HepG2 (cell line): Measurements from ENCODE around the gene C17orf58. TPM values are rescaled to one million over a fixed set of nuclear protein-coding genes. Genes with fewer than 3 reads are reported as not detected.

Source experiments
- ETV6 ChIP-seq: sonication (generic); formaldehyde crosslinking; conservative IDR thresholded peaks from 2 replicates; pipeline ENCODE4 v1.4.0; 2020; ENCODE audit warnings: missing genetic modification reagents
- GATA4 ChIP-seq: sonication (generic); IDR thresholded peaks from 2 replicates; pipeline ENCODE4 v1.6.1; 2016; ENCODE audit warnings: antibody characterized with exemption, low read depth, borderline replicate concordance
- MAZ ChIP-seq, 2 experiments: sonication (generic) in 1 of 2; formaldehyde crosslinking in 1 of 2; IDR thresholded peaks; 2 replicates each; pipeline versions ENCODE4 v1.5.0 to v1.6.1; 2012 to 2020; ENCODE audit warnings: low read depth in 2 of 2, mild to moderate bottlenecking in 2 of 2, borderline replicate concordance in 1 of 2, improper control_type of control experiment in 1 of 2, low read length in 1 of 2, missing genetic modification reagents in 1 of 2, moderate library complexity in 1 of 2
- NFIC ChIP-seq: IDR thresholded peaks from 2 replicates; pipeline ENCODE4 v1.6.1; 2012; ENCODE audit warnings: mild to moderate bottlenecking, low read length, inconsistent platforms
- POLR2AphosphoS2 ChIP-seq: IDR thresholded peaks from 2 replicates; pipeline ENCODE4 v1.6.1; 2011; ENCODE audit warnings: low read depth, low read length, improper control_type of control experiment
- RARA ChIP-seq: IDR thresholded peaks from 2 replicates; pipeline ENCODE4 v1.6.1; 2016; ENCODE audit warnings: missing genetic modification reagents, missing compliant biosample characterization
- TBX3 ChIP-seq: fragments of 450-650 bp; IDR thresholded peaks from 2 replicates; pipeline ENCODE4 v1.6.1; 2017; ENCODE audit warnings: antibody characterized with exemption, mild to moderate bottlenecking, inconsistent platforms, borderline replicate concordance
- ZNF24 ChIP-seq: fragments of 450-650 bp; IDR thresholded peaks from 2 replicates; pipeline ENCODE4 v1.6.1; 2017; ENCODE audit warnings: antibody characterized with exemption, mild to moderate bottlenecking
- ZNF510 ChIP-seq: sonication (generic); formaldehyde crosslinking; IDR thresholded peaks from 2 replicates; pipeline ENCODE4 v1.4.0; 2020; ENCODE audit warnings: low read depth, mild to moderate bottlenecking, missing genetic modification reagents
- polyA plus RNA-seq, 8 experiments: library from polyadenylated mRNA; depleted of rRNA in 3 of 8; stranded (reverse) in 7 of 8; unstranded in 1 of 8; fragments of >200 nt; fragmentation: Illumina TruSeq in 4 of 8; extraction: Trizol in 4 of 8; gene quantifications; 2 replicates each; pipeline versions ENCODE4 v1.2.1 to v1.2.3, GENCODE V29; 2011 to 2016; ENCODE audit warnings: low read depth in 4 of 8, missing spikeins in 1 of 8, mixed read lengths in 1 of 8; ENCODE audit not compliant: insufficient read depth in 1 of 8
- total RNA-seq, 5 experiments: library from RNA; depleted of rRNA; stranded (reverse); fragments of >200 nt; fragmentation: Illumina TruSeq; extraction: Trizol; gene quantifications; 2 replicates each; pipeline ENCODE4 v1.2.3, GENCODE V29; 2016; ENCODE audit warnings: low read depth in 1 of 5
- TF ChIP-seq, protein P1 (sequence below): sonication (generic); formaldehyde crosslinking; IDR thresholded peaks from 2 replicates; pipeline ENCODE4 v1.4.0; 2020; ENCODE audit warnings: missing genetic modification reagents
- TF ChIP-seq, protein P2 (sequence below): sonication (generic); formaldehyde crosslinking; IDR thresholded peaks from 2 replicates; pipeline ENCODE4 v1.4.0; 2020; ENCODE audit warnings: low read depth, mild to moderate bottlenecking, missing genetic modification reagents
- TF ChIP-seq, protein P3 (sequence below): sonication (generic); formaldehyde crosslinking; IDR thresholded peaks from 2 replicates; pipeline ENCODE4 v1.5.0; 2020; ENCODE audit warnings: mild to moderate bottlenecking, missing genetic modification reagents, borderline replicate concordance
- TF ChIP-seq, protein P4 (sequence below): sonication (generic); formaldehyde crosslinking; IDR thresholded peaks from 2 replicates; pipeline ENCODE4 v1.8.1; 2023; ENCODE audit warnings: mild to moderate bottlenecking, inconsistent platforms, moderate library complexity, missing genetic modification reagents, borderline replicate concordance

The C17orf58 gene
- total and polyA plus RNA-seq, 2 of the 13 experiments (the other 11 are each of a cell fraction or from before 2014, with no cell fraction given), result 15.6 to 15.8 TPM

DNA sequence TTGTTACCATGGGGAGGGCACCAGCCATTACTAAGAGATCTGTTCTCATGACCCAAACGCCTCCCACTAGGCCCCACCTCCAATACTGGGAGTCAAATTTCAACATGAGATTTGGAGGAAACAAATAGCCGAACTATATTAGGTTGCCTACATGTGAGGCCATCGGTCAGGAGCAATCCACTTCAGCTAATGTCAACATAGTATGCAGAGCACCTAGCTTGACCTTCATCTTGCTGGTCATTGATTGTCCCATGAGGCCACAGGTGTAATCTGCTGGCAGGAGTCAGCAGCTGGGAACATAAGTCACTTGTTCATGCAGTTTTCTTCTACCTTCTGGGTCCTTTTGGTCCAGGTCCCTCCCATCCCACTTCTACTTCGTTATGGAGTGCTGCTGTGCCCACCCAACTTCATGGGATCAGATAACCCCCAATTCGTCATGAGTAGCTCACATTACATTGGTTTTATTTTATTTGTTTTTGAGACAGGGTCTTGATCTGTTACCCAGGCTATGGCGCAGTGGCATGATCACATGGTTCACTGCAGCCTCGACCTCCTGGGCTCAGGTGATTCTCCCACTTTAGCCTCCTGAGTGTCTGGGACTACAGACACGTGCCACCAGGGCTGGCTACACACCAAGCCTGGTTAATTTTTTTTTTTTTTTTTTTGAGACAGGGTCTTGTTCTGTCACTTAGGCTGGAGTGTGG is 33.4 kb upstream of the C17orf58 start (continued):
- no peak for TF ChIP-seq ZNF24
- TF ChIP-seq, protein P1, sequence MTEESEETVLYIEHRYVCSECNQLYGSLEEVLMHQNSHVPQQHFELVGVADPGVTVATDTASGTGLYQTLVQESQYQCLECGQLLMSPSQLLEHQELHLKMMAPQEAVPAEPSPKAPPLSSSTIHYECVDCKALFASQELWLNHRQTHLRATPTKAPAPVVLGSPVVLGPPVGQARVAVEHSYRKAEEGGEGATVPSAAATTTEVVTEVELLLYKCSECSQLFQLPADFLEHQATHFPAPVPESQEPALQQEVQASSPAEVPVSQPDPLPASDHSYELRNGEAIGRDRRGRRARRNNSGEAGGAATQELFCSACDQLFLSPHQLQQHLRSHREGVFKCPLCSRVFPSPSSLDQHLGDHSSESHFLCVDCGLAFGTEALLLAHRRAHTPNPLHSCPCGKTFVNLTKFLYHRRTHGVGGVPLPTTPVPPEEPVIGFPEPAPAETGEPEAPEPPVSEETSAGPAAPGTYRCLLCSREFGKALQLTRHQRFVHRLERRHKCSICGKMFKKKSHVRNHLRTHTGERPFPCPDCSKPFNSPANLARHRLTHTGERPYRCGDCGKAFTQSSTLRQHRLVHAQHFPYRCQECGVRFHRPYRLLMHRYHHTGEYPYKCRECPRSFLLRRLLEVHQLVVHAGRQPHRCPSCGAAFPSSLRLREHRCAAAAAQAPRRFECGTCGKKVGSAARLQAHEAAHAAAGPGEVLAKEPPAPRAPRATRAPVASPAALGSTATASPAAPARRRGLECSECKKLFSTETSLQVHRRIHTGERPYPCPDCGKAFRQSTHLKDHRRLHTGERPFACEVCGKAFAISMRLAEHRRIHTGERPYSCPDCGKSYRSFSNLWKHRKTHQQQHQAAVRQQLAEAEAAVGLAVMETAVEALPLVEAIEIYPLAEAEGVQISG (CRISPR knock-in tag), result peak; percentile 73
- no peak for TF ChIP-seq ETV6 (CRISPR knock-in tag)
- TF ChIP-seq RARA (CRISPR knock-in tag), result peak; percentile 93
- TF ChIP-seq TBX3, result peak; percentile 73; the same call in 1 of the 2 replicates
- TF ChIP-seq POLR2AphosphoS2, result no peak
- TF ChIP-seq, protein P2, sequence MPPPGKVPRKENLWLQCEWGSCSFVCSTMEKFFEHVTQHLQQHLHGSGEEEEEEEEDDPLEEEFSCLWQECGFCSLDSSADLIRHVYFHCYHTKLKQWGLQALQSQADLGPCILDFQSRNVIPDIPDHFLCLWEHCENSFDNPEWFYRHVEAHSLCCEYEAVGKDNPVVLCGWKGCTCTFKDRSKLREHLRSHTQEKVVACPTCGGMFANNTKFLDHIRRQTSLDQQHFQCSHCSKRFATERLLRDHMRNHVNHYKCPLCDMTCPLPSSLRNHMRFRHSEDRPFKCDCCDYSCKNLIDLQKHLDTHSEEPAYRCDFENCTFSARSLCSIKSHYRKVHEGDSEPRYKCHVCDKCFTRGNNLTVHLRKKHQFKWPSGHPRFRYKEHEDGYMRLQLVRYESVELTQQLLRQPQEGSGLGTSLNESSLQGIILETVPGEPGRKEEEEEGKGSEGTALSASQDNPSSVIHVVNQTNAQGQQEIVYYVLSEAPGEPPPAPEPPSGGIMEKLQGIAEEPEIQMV (CRISPR knock-in tag), result 0 out of 2 replicates have a peak, but pooled peaks have one; percentile 46
- TF ChIP-seq, protein P3, sequence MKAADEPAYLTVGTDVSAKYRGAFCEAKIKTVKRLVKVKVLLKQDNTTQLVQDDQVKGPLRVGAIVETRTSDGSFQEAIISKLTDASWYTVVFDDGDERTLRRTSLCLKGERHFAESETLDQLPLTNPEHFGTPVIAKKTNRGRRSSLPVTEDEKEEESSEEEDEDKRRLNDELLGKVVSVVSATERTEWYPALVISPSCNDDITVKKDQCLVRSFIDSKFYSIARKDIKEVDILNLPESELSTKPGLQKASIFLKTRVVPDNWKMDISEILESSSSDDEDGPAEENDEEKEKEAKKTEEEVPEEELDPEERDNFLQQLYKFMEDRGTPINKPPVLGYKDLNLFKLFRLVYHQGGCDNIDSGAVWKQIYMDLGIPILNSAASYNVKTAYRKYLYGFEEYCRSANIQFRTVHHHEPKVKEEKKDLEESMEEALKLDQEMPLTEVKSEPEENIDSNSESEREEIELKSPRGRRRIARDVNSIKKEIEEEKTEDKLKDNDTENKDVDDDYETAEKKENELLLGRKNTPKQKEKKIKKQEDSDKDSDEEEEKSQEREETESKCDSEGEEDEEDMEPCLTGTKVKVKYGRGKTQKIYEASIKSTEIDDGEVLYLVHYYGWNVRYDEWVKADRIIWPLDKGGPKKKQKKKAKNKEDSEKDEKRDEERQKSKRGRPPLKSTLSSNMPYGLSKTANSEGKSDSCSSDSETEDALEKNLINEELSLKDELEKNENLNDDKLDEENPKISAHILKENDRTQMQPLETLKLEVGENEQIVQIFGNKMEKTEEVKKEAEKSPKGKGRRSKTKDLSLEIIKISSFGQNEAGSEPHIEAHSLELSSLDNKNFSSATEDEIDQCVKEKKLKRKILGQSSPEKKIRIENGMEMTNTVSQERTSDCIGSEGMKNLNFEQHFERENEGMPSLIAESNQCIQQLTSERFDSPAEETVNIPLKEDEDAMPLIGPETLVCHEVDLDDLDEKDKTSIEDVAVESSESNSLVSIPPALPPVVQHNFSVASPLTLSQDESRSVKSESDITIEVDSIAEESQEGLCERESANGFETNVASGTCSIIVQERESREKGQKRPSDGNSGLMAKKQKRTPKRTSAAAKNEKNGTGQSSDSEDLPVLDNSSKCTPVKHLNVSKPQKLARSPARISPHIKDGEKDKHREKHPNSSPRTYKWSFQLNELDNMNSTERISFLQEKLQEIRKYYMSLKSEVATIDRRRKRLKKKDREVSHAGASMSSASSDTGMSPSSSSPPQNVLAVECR (CRISPR knock-in tag), result peak; percentile 55; the same call in 1 of the 2 replicates
- no peak for TF ChIP-seq GATA4
- TF ChIP-seq NFIC, result no peak
- no peak; the same call in 1 of the 2 replicates for TF ChIP-seq MAZ (IDR thresholded peaks at IDR 0.05; ENCODE audit: borderline replicate concordance, low read depth, low read length)
- peak; percentile 74; the same call in 1 of the 2 replicates for TF ChIP-seq MAZ (CRISPR knock-in tag; IDR thresholded peaks at IDR 0.05; ENCODE audit: low read depth)
- TF ChIP-seq, protein P4, sequence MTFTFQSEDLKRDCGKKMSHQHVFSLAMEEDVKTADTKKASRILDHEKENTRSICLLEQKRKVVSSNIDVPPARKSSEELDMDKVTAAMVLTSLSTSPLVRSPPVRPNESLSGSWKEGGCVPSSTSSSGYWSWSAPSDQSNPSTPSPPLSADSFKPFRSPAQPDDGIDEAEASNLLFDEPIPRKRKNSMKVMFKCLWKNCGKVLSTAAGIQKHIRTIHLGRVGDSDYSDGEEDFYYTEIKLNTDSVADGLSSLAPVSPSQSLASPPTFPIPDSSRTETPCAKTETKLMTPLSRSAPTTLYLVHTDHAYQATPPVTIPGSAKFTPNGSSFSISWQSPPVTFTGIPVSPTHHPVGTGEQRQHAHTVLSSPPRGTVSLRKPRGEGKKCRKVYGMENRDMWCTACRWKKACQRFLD (CRISPR knock-in tag), result 0 out of 2 replicates have a peak, but pooled peaks have one; percentile 42
- TF ChIP-seq ZNF510 (CRISPR knock-in tag), result no peak
